A549 (cell line): Measurements from ENCODE around the gene CDK11B. TPM values are rescaled to one million over a fixed set of nuclear protein-coding genes. Genes with fewer than 3 reads are reported as not detected.

ENCODE experiments used
- ATAC-seq, 2 experiments: fragments of 200-7000 bp in 1 of 2; fragments of >200 bp in 1 of 2; cut with Nextera tagmentation in 1 of 2; cut with Tn5 transposase in 1 of 2; 3 replicates each; pipeline versions ENCODE4 v1.8.0 to v1.9.1; 2018 to 2020; ENCODE audit warnings: mild to moderate bottlenecking in 1 of 2, moderate library complexity in 1 of 2
- CTCF ChIA-PET: fragments of 300-600 bp; sonication (Branson Sonifier 250); formaldehyde crosslinking; extraction: SDS; loops from one replicate; lab custom pipeline; 2021; ENCODE audit warnings: antibody characterized with exemption, inconsistent platforms; lab: Yijun Ruan, JAX
- POLR2A ChIA-PET: fragments of 350-600 bp; formaldehyde crosslinking; extraction: SDS; loops from one replicate; lab custom pipeline; 2021; ENCODE audit warnings: antibody characterized with exemption, inconsistent platforms; lab: Yijun Ruan, JAX
- DNase-seq, 2 experiments: peaks; one replicate each; pipeline versions ENCODE4 v3.0.0 to v3.0.0-alpha.2; 2011 to 2016; ENCODE audit warnings: low read depth in 1 of 2, low spot score in 1 of 2
- FAIRE-seq: peaks from 2 replicates; lab custom pipeline; 2011; peaks lifted over from hg19 to GRCh38; lab: Jason Lieb, UNC
- H3K27ac ChIP-seq, 2 experiments: fragments of >200 bp; sonication (Bioruptor Twin); formaldehyde crosslinking; 3 replicates each; pipeline ENCODE4 v1.5.1; 2016 to 2017
- H3K4me1 ChIP-seq: fragments of >200 bp; sonication (Bioruptor Twin); formaldehyde crosslinking; 3 replicates; pipeline ENCODE4 v1.6.1; 2016
- H3K4me2 ChIP-seq: fragments of >200 bp; sonication (Bioruptor Twin); formaldehyde crosslinking; 3 replicates; pipeline ENCODE4 v1.6.1; 2016
- H3K4me3 ChIP-seq: fragments of >200 bp; sonication (Bioruptor Twin); formaldehyde crosslinking; 3 replicates; pipeline ENCODE4 v1.5.1; 2016
- H3K9me3 ChIP-seq: fragments of >200 bp; sonication (Bioruptor Twin); formaldehyde crosslinking; 3 replicates; pipeline ENCODE4 v1.6.1; 2016
- BHLHE40 ChIP-seq: IDR thresholded peaks from 2 replicates; pipeline ENCODE4 v1.6.1; 2012; ENCODE audit warnings: low read depth, low read length, inconsistent platforms
- CBX2 ChIP-seq: fragments of 200-600 bp; sonication (generic); IDR thresholded peaks from 2 replicates; pipeline ENCODE4 v1.6.1; 2016; ENCODE audit warnings: low read depth, mild to moderate bottlenecking, borderline replicate concordance
- CEBPB ChIP-seq, 2 experiments: fragments of >200 bp in 1 of 2; sonication (Bioruptor Twin) in 1 of 2; formaldehyde crosslinking in 1 of 2; IDR thresholded peaks; 2 replicates each; pipeline ENCODE4 v1.6.1; 2012 to 2016
- EHF ChIP-seq: fragments of 250-450 bp; sonication (Bioruptor Pico); IDR thresholded peaks from 2 replicates; pipeline ENCODE4 v1.5.0; 2020; ENCODE audit warnings: mild to moderate bottlenecking
- ESRRA ChIP-seq: fragments of 150-350 bp; IDR thresholded peaks from 2 replicates; pipeline ENCODE4 v1.6.1; 2014; ENCODE audit warnings: mild to moderate bottlenecking, low read length, borderline replicate concordance
- FOSB ChIP-seq: fragments of 250-450 bp; sonication (Bioruptor Pico); IDR thresholded peaks from 2 replicates; pipeline ENCODE4 v1.5.0; 2020; ENCODE audit warnings: mild to moderate bottlenecking, moderate library complexity
- FOSL2 ChIP-seq, 2 experiments: fragments of 450-650 bp in 1 of 2; fragments of >200 bp in 1 of 2; sonication (Bioruptor Twin) in 1 of 2; formaldehyde crosslinking; IDR thresholded peaks; 2 replicates each; pipeline versions ENCODE4 v1.5.0 to v1.6.1; 2016 to 2020; ENCODE audit warnings: mild to moderate bottlenecking in 1 of 2, moderate library complexity in 1 of 2
- HEYL ChIP-seq: fragments of 250-450 bp; sonication (Bioruptor Pico); IDR thresholded peaks from 2 replicates; pipeline ENCODE4 v1.8.0; 2021; ENCODE audit warnings: mild to moderate bottlenecking, moderate library complexity
- HOXA7 ChIP-seq: fragments of 250-450 bp; sonication (Bioruptor Pico); IDR thresholded peaks from 2 replicates; pipeline ENCODE4 v1.5.0; 2020; ENCODE audit warnings: mild to moderate bottlenecking, moderate library complexity
- HOXB13 ChIP-seq: fragments of 250-450 bp; sonication (Bioruptor Pico); IDR thresholded peaks from 2 replicates; pipeline ENCODE4 v1.5.0; 2020; ENCODE audit warnings: low read depth, mild to moderate bottlenecking, moderate library complexity
- HOXB5 ChIP-seq: fragments of 250-450 bp; sonication (Bioruptor Pico); IDR thresholded peaks from 2 replicates; pipeline ENCODE4 v1.5.0; 2020; ENCODE audit warnings: mild to moderate bottlenecking, moderate library complexity
- JUN ChIP-seq, 2 experiments: fragments of >200 bp; sonication (Bioruptor Twin); formaldehyde crosslinking; IDR thresholded peaks; 2 replicates in 1 of 2; 3 replicates in 1 of 2; pipeline ENCODE4 v1.6.1; 2016 to 2017
- JUNB ChIP-seq: fragments of >200 bp; sonication (Bioruptor Twin); formaldehyde crosslinking; IDR thresholded peaks from 2 replicates; pipeline ENCODE4 v1.6.1; 2016
- KDM1A ChIP-seq: fragments of 200-600 bp; sonication (generic); IDR thresholded peaks from 2 replicates; pipeline ENCODE4 v1.6.1; 2016; ENCODE audit warnings: low read depth, mild to moderate bottlenecking
- KDM5A ChIP-seq: fragments of 200-600 bp; sonication (generic); IDR thresholded peaks from 2 replicates; pipeline ENCODE4 v1.6.1; 2016; ENCODE audit warnings: antibody characterized with exemption, mild to moderate bottlenecking
- MAFK ChIP-seq: fragments of 450-650 bp; IDR thresholded peaks from 2 replicates; pipeline ENCODE4 v1.6.1; 2014; ENCODE audit not compliant: partially characterized antibody
- MAZ ChIP-seq: fragments of 150-350 bp; IDR thresholded peaks from 2 replicates; pipeline ENCODE4 v1.6.1; 2014; ENCODE audit warnings: antibody characterized with exemption, low read depth, low read length, borderline replicate concordance
- NPAS2 ChIP-seq: fragments of 250-450 bp; sonication (Bioruptor Pico); IDR thresholded peaks from 2 replicates; pipeline ENCODE4 v1.8.0; 2022; ENCODE audit warnings: mild to moderate bottlenecking, moderate library complexity, borderline replicate concordance
- POLR2A ChIP-seq: IDR thresholded peaks from 2 replicates; pipeline ENCODE4 v1.6.1; 2012; ENCODE audit warnings: mild to moderate bottlenecking, low read length
- RAD21 ChIP-seq, 2 experiments: fragments of >200 bp in 1 of 2; sonication (Bioruptor Twin) in 1 of 2; formaldehyde crosslinking in 1 of 2; IDR thresholded peaks in 1 of 2; conservative IDR thresholded peaks in 1 of 2; 2 replicates in 1 of 2; 3 replicates in 1 of 2; pipeline ENCODE4 v1.6.1; 2012 to 2018; ENCODE audit warnings: inconsistent platforms in 1 of 2
- SMC3 ChIP-seq: fragments of >200 bp; sonication (Bioruptor Twin); formaldehyde crosslinking; IDR thresholded peaks from 3 replicates; pipeline ENCODE4 v1.6.1; 2018; ENCODE audit warnings: inconsistent platforms
- TP53 ChIP-seq: fragments of 250-450 bp; sonication (Bioruptor Pico); IDR thresholded peaks from 2 replicates; pipeline ENCODE4 v1.5.0; 2021; ENCODE audit warnings: mild to moderate bottlenecking, moderate library complexity
- ZNF302 ChIP-seq: fragments of 250-450 bp; sonication (Bioruptor Pico); IDR thresholded peaks from 2 replicates; pipeline ENCODE4 v1.9.0; 2021; ENCODE audit warnings: inconsistent platforms, mild to moderate bottlenecking, moderate library complexity
- WGBS: methylation state at CpG from one replicate; pipeline ENCODE4 v1.1.6; 2017; ENCODE audit errors: missing lambda C conversion rate; 5-methylcytosine and 5-hydroxymethylcytosine counted together
- polyA plus RNA-seq, 4 experiments: library from polyadenylated mRNA; depleted of rRNA in 3 of 4; stranded (reverse); fragments of >200 nt; fragmentation: RNase III in 1 of 4; extraction: RNeasy Plus Mini Kit Qiagen cat#74134 plus additional on column Dnase treatment in 1 of 4; gene quantifications; 2 replicates in 3 of 4; 3 replicates in 1 of 4; pipeline ENCODE4 v1.2.3, GENCODE V29; 2011 to 2017
- TF ChIP-seq, protein P1 (sequence below): fragments of 150-350 bp; IDR thresholded peaks from 2 replicates; pipeline ENCODE4 v1.6.1; 2014; ENCODE audit warnings: low read depth, mild to moderate bottlenecking, low read length
- TF ChIP-seq, protein P2 (sequence below): IDR thresholded peaks from 2 replicates; pipeline ENCODE4 v1.6.1; 2012
- TF ChIP-seq, protein P3 (sequence below): IDR thresholded peaks from 2 replicates; pipeline ENCODE4 v1.6.1; 2012
- TF ChIP-seq, protein P4 (sequence below): fragments of >200 bp; sonication (Bioruptor Twin); formaldehyde crosslinking; IDR thresholded peaks from 3 replicates; pipeline ENCODE4 v1.6.1; 2016
- TF ChIP-seq, protein P5 (sequence below): fragments of 200-600 bp; sonication (generic); IDR thresholded peaks from 2 replicates; pipeline ENCODE4 v1.6.1; 2016; ENCODE audit warnings: antibody characterized with exemption, mild to moderate bottlenecking, moderate library complexity

Gene CDK11B
- polyA plus RNA-seq, 2 of the 4 experiments (the other 2 are of a cell fraction): 7.6 to 33.8 TPM

DNA sequence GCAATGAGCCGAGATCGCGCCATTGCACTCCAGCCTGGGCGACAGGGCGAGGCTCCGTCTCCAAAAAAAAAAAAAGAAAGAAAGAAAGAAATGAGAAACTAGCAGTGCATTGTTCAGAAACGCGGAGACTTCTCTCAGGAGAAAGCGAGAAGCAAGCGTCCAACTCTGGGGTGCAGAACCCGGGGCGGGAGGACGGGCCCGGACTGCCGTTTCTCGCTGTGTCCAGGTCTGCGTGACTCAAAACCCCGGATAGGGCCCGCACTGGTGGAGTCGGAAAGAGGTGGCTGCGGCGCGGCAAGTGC is 43.9 kb downstream of the CDK11B start:
- Histone ChIP-seq H3K27ac (peak overlapping the region; percentile 98 to 99), H3K4me1 (peaks cover 17% of the 10 kb centered on the region), H3K4me2 (peak overlapping the region; percentile 89), H3K4me3 (peak overlapping the region; percentile 79), H3K9me3 (no peaks in the 10 kb centered on the region)
- WGBS: 0% methylated on average over 19 of the region's 23 CpGs
- DNase-seq (no peak), ATAC-seq (no peak; a peak in 2 of 6 replicates), FAIRE-seq (no peak)
- CTCF ChIA-PET: interaction anchor here (2.7 kb wide), 1 partner anchor 17 kb away, joined by 9 read pairs; no protein-coding TSS in a partner anchor
- POLR2A ChIA-PET: interaction anchor here (0.6 kb wide), 1 partner anchor 45 kb away, joined by 9 read pairs; no protein-coding TSS in a partner anchor
- TF ChIP-seq HOXA7 (CRISPR knock-in tag) (no peak), JUNB (no peak), FOSL2 (IDR thresholded peaks at IDR 0.05) (no peak), FOSL2 (CRISPR knock-in tag; IDR thresholded peaks at IDR 0.05) (no peak), CBX2 (no peak), KDM1A (no peak), ESRRA (no peak), HOXB13 (no peak), TP53 (CRISPR knock-in tag) (no peak), JUN (IDR thresholded peaks at IDR 0.05) (no peak), SMC3 (no peak), RAD21 (conservative IDR thresholded peaks at IDR 0.05 in 1 of 2, IDR thresholded peaks at IDR 0.05 in 1 of 2) (no peak), CEBPB (IDR thresholded peaks at IDR 0.05) (no peak), KDM5A (no peak), HEYL (CRISPR knock-in tag) (no peak), FOSB (CRISPR knock-in tag) (no peak)
- TF ChIP-seq, protein P1, sequence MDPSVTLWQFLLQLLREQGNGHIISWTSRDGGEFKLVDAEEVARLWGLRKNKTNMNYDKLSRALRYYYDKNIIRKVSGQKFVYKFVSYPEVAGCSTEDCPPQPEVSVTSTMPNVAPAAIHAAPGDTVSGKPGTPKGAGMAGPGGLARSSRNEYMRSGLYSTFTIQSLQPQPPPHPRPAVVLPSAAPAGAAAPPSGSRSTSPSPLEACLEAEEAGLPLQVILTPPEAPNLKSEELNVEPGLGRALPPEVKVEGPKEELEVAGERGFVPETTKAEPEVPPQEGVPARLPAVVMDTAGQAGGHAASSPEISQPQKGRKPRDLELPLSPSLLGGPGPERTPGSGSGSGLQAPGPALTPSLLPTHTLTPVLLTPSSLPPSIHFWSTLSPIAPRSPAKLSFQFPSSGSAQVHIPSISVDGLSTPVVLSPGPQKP: no peak
- TF ChIP-seq, protein P2, sequence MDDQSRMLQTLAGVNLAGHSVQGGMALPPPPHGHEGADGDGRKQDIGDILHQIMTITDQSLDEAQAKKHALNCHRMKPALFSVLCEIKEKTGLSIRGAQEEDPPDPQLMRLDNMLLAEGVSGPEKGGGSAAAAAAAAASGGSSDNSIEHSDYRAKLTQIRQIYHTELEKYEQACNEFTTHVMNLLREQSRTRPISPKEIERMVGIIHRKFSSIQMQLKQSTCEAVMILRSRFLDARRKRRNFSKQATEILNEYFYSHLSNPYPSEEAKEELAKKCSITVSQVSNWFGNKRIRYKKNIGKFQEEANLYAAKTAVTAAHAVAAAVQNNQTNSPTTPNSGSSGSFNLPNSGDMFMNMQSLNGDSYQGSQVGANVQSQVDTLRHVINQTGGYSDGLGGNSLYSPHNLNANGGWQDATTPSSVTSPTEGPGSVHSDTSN: no peak

DNA sequence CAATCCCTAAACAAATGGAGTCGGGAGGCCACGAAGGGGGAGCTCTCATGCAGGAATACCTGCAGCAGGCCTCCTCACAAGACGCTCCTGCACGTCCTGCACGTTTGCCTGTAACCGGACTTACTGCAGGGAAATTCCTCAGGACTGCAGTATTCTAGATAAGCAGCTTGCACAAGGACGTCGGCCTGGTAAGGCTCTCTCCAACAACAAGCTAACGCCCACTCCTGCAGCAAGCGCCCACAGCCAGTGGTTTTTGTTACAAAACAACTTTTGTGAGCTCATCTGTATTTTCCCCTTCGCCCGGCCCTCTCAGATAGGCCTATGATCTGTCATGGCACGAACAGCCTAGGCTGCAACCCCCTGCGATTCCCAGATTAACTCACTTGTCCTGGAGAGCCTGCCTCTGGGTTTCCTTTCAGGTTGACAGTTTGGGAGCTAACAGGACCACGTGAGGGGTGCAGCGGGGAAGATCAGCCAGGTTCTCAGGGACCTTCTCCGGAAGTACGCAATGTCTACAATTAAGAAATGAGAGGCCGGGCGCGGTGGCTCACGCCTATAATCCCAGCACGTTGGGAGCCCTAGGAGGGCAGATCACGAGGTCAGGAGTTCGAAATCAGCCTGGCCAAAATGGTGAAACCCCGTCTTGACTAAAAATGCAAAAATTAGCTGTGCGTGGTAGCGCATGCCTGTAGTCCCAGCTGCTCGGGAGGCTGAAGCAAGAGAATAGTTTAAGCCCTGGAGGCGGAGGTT is 44.4 kb downstream of the CDK11B start:
- Histone ChIP-seq H3K4me3 (peak overlapping the region; percentile 79), H3K9me3 (no peaks in the 10 kb centered on the region), H3K4me2 (peak overlapping the region; percentile 89), H3K4me1 (peaks cover 17% of the 10 kb centered on the region), H3K27ac (peak overlapping the region; percentile 98 to 99; a peak in 5 of 6 replicates)
- ATAC-seq: peak in 1 of 2 experiments; percentile 5; a peak in 2 of 6 replicates
- CTCF ChIA-PET: interaction anchor here (1.2 to 2.7 kb wide), 2 partner anchors 17 to 22 kb away, joined by 5 to 9 read pairs; no protein-coding TSS in a partner anchor
- POLR2A ChIA-PET: interaction anchor here (0.6 kb wide), 1 partner anchor 44 kb away, joined by 9 read pairs; no protein-coding TSS in a partner anchor
- no peak for DNase-seq
- no peak for FAIRE-seq
- TF ChIP-seq ZNF302 (CRISPR knock-in tag): no peak
- TF ChIP-seq, protein P3, sequence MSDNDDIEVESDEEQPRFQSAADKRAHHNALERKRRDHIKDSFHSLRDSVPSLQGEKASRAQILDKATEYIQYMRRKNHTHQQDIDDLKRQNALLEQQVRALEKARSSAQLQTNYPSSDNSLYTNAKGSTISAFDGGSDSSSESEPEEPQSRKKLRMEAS: no peak
- TF ChIP-seq MAFK: no peak
- no peak for TF ChIP-seq ESRRA
- TF ChIP-seq BHLHE40: no peak
- TF ChIP-seq, protein P4, sequence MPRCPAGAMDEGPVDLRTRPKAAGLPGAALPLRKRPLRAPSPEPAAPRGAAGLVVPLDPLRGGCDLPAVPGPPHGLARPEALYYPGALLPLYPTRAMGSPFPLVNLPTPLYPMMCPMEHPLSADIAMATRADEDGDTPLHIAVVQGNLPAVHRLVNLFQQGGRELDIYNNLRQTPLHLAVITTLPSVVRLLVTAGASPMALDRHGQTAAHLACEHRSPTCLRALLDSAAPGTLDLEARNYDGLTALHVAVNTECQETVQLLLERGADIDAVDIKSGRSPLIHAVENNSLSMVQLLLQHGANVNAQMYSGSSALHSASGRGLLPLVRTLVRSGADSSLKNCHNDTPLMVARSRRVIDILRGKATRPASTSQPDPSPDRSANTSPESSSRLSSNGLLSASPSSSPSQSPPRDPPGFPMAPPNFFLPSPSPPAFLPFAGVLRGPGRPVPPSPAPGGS: no peak
- TF ChIP-seq POLR2A: no peak
- no peak for TF ChIP-seq NPAS2 (CRISPR knock-in tag)
- no peak for TF ChIP-seq HOXB5 (CRISPR knock-in tag)
- TF ChIP-seq, protein P5, sequence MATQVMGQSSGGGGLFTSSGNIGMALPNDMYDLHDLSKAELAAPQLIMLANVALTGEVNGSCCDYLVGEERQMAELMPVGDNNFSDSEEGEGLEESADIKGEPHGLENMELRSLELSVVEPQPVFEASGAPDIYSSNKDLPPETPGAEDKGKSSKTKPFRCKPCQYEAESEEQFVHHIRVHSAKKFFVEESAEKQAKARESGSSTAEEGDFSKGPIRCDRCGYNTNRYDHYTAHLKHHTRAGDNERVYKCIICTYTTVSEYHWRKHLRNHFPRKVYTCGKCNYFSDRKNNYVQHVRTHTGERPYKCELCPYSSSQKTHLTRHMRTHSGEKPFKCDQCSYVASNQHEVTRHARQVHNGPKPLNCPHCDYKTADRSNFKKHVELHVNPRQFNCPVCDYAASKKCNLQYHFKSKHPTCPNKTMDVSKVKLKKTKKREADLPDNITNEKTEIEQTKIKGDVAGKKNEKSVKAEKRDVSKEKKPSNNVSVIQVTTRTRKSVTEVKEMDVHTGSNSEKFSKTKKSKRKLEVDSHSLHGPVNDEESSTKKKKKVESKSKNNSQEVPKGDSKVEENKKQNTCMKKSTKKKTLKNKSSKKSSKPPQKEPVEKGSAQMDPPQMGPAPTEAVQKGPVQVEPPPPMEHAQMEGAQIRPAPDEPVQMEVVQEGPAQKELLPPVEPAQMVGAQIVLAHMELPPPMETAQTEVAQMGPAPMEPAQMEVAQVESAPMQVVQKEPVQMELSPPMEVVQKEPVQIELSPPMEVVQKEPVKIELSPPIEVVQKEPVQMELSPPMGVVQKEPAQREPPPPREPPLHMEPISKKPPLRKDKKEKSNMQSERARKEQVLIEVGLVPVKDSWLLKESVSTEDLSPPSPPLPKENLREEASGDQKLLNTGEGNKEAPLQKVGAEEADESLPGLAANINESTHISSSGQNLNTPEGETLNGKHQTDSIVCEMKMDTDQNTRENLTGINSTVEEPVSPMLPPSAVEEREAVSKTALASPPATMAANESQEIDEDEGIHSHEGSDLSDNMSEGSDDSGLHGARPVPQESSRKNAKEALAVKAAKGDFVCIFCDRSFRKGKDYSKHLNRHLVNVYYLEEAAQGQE: no peak
- TF ChIP-seq KDM1A: no peak
- no peak for TF ChIP-seq MAZ
- no peak for TF ChIP-seq FOSL2 (IDR thresholded peaks at IDR 0.05)
- no peak for TF ChIP-seq FOSL2 (CRISPR knock-in tag; IDR thresholded peaks at IDR 0.05)
- no peak for TF ChIP-seq EHF (CRISPR knock-in tag)
- 26% methylated on average over 30 of the region's 30 CpGs for whole genome bisulfite sequencing
